HG03064 (cell line): ENCODE measurements around the gene IMMP2L.
A peak's percentile ranks its signal among the peaks of the same experiment; 100 is the strongest.
"Not testable (repeated sequence)": the region's sequence is repeated elsewhere in the genome, so short reads cannot be mapped to it uniquely, and the experiment has no call there.

Experiments
- ATAC-seq: cut with Tn5 transposase; IDR thresholded peaks from one replicate; pipeline ENCODE4 v1.9.1; 2021; ENCODE audit warnings: low read depth; ENCODE audit not compliant: unreplicated experiment

Gene IMMP2L

GRCh38 chr7:111561904-111562732, at the start of gene IMMP2L:
Gene IMMP2L (minus strand): TSS chr7:111562492.
- peak; percentile 84 for ATAC-seq

GRCh38 chr7:111609483-111610254, 47.4 kb upstream of the IMMP2L start:
- not testable (repeated sequence) for ATAC-seq

GRCh38 chr7:111607621-111608020, 45.3 kb upstream of the IMMP2L start:
- ATAC-seq = no peak

- no peak for ATAC-seq
Measured at GRCh38 chr7:111605246-111605645, 43.0 kb upstream of the IMMP2L start.

- ATAC-seq = no peak
Measured at GRCh38 chr7:111600091-111600490, 37.8 kb upstream of the IMMP2L start.

- ATAC-seq = no peak
Measured at GRCh38 chr7:111595780-111596179, 33.5 kb upstream of the IMMP2L start.

GRCh38 chr7:111594602-111595001, 32.3 kb upstream of the IMMP2L start:
- ATAC-seq = no peak

GRCh38 chr7:111593343-111593742, 31.1 kb upstream of the IMMP2L start:
- no peak for ATAC-seq

- no peak for ATAC-seq
Measured at GRCh38 chr7:111588065-111588433, 25.8 kb upstream of the IMMP2L start.

GRCh38 chr7:111587410-111588064, 25.2 kb upstream of the IMMP2L start:
- no peak for ATAC-seq

GRCh38 chr7:111586711-111587409, 24.6 kb upstream of the IMMP2L start:
- ATAC-seq = no peak

GRCh38 chr7:111581784-111582488, 19.6 kb upstream of the IMMP2L start:
- ATAC-seq = not testable (repeated sequence)

- ATAC-seq = not testable (repeated sequence)
Measured at GRCh38 chr7:111581207-111581606, 18.9 kb upstream of the IMMP2L start.

GRCh38 chr7:111578754-111579153, 16.5 kb upstream of the IMMP2L start:
- no peak for ATAC-seq

- no peak for ATAC-seq
Measured at GRCh38 chr7:111571720-111572119, 9.4 kb upstream of the IMMP2L start.

- no peak for ATAC-seq
Measured at GRCh38 chr7:111568870-111569462, 6.7 kb upstream of the IMMP2L start.

- ATAC-seq = no peak
Measured at GRCh38 chr7:111568419-111568818, 6.1 kb upstream of the IMMP2L start.

GRCh38 chr7:111564078-111564477, 1.8 kb upstream of the IMMP2L start:
- no peak for ATAC-seq

GRCh38 chr7:111561654-111561903, 713 bp downstream of the IMMP2L start:
- no peak for ATAC-seq
